Mesendoderm (in vitro differentiated cells): ENCODE results near the gene PDHA1.

Experiments used
- DNase-seq: peaks from one replicate; pipeline ENCODE4 v3.0.0; 2013
- H2AK5ac ChIP-seq: 2 replicates; pipeline ENCODE4 v1.6.1; 2013; ENCODE audit warnings: low read length, inconsistent platforms
- H2BK120ac ChIP-seq: 2 replicates; pipeline ENCODE4 v1.6.1; 2013; ENCODE audit warnings: low read depth, mild to moderate bottlenecking, low read length, moderate library complexity, mixed read lengths
- H2BK15ac ChIP-seq: replicated peaks from 2 replicates; pipeline ENCODE4 v1.6.1; 2013; ENCODE audit warnings: low read depth, mild to moderate bottlenecking, moderate library complexity
- H2BK5ac ChIP-seq: 2 replicates; pipeline ENCODE4 v1.6.1; 2013; ENCODE audit warnings: low read length, inconsistent platforms
- H3K18ac ChIP-seq: 2 replicates; pipeline ENCODE4 v1.6.1; 2013; ENCODE audit warnings: mild to moderate bottlenecking, low read length, mixed read lengths
- H3K23ac ChIP-seq: one replicate; pipeline ENCODE4 v1.6.1; 2013; ENCODE audit warnings: low read length
- H3K27ac ChIP-seq: 2 replicates; pipeline ENCODE4 v1.5.1; 2013; ENCODE audit warnings: low read depth, mild to moderate bottlenecking, inconsistent platforms, low read length, moderate library complexity
- H3K27me3 ChIP-seq: 2 replicates; pipeline ENCODE4 v1.6.1; 2013; ENCODE audit warnings: low read length, control low read depth, mild to moderate bottlenecking, inconsistent platforms; ENCODE audit not compliant: insufficient read depth, poor library complexity
- H3K36me3 ChIP-seq: 2 replicates; pipeline ENCODE4 v1.6.1; 2013; ENCODE audit warnings: low read length, inconsistent platforms; ENCODE audit not compliant: control insufficient read depth, insufficient read depth
- H3K4ac ChIP-seq: one replicate; pipeline ENCODE4 v1.6.1; 2013; ENCODE audit warnings: low read depth, mild to moderate bottlenecking, low read length, moderate library complexity
- H3K4me1 ChIP-seq: 2 replicates; pipeline ENCODE4 v1.6.1; 2013; ENCODE audit warnings: low read depth, low read length, inconsistent platforms; ENCODE audit not compliant: control insufficient read depth
- H3K4me2 ChIP-seq: 2 replicates; pipeline ENCODE4 v1.6.1; 2013; ENCODE audit warnings: low read length
- H3K4me3 ChIP-seq: 2 replicates; pipeline ENCODE4 v1.5.1; 2013; ENCODE audit warnings: mild to moderate bottlenecking, low read length
- H3K56ac ChIP-seq: one replicate; pipeline ENCODE4 v1.6.1; 2013; ENCODE audit warnings: low read length
- H3K79me1 ChIP-seq: 2 replicates; pipeline ENCODE4 v1.6.1; 2013; ENCODE audit warnings: low read length, inconsistent platforms
- H3K79me2 ChIP-seq: 2 replicates; pipeline ENCODE4 v1.6.1; 2013; ENCODE audit warnings: mild to moderate bottlenecking, low read length; ENCODE audit not compliant: control insufficient read depth, insufficient read depth
- H3K9ac ChIP-seq: 2 replicates; pipeline ENCODE4 v1.6.1; 2013; ENCODE audit warnings: low read length, inconsistent platforms
- H4K5ac ChIP-seq: one replicate; pipeline ENCODE4 v1.6.1; 2013; ENCODE audit warnings: low read length
- H4K8ac ChIP-seq: one replicate; pipeline ENCODE4 v1.6.1; 2013; ENCODE audit warnings: low read depth, mild to moderate bottlenecking, control low read depth, low read length, moderate library complexity
- WGBS: extraction: QIAGEN DNeasy Blood & Tissue Kit; methylation state at CpG from one replicate; pipeline ENCODE4 v1.1.7; 2013; ENCODE audit warnings: low lambda C conversion rate, missing lambda C conversion rate; ENCODE audit not compliant: insufficient coverage; ENCODE audit errors: extremely low coverage; 5-methylcytosine and 5-hydroxymethylcytosine counted together

The PDHA1 gene

GRCh38 chrX:19334945-19335626 lies 8.6 kb upstream of the PDHA1 start:
- no CpG with 5 or more reads among the region's 16 CpGs for WGBS
- Histone ChIP-seq H3K79me1 (no peaks in the 10 kb centered on the region), H3K27me3 (no peaks in the 10 kb centered on the region), H4K8ac (no peak overlapping the region), H3K4me3 (no peak overlapping the region), H3K27ac (no peak overlapping the region), H3K4ac (no peak overlapping the region), H2BK5ac (no peak overlapping the region), H3K4me2 (no peak overlapping the region), H2AK5ac (no peak overlapping the region), H2BK120ac (no peak overlapping the region), H4K5ac (no peak overlapping the region), H2BK15ac (no peak overlapping the region), H3K56ac (no peak overlapping the region), H3K18ac (no peak overlapping the region), H3K9ac (no peak overlapping the region), H3K79me2 (no peaks in the 10 kb centered on the region), H3K4me1 (no peaks in the 10 kb centered on the region), H3K23ac (no peak overlapping the region), H3K36me3 (no peaks in the 10 kb centered on the region)
- peak; percentile 80 for DNase-seq

GRCh38 chrX:19342331-19342906 lies 1.3 kb upstream of the PDHA1 start:
- Histone ChIP-seq H3K4me3 (no peak overlapping the region), H3K27ac (no peak overlapping the region)
- no peak for DNase-seq

GRCh38 chrX:19343085-19343534 lies 617 bp upstream of the PDHA1 start:
- Histone ChIP-seq H4K5ac (no peak overlapping the region), H3K18ac (no peak overlapping the region), H3K27ac (no peak overlapping the region), H3K27me3 (no peaks in the 10 kb centered on the region), H2BK120ac (no peak overlapping the region), H3K4me1 (no peaks in the 10 kb centered on the region), H3K23ac (no peak overlapping the region), H4K8ac (no peak overlapping the region), H2BK15ac (no peak overlapping the region), H2BK5ac (no peak overlapping the region), H3K79me2 (peaks cover 18% of the 10 kb centered on the region), H3K9ac (peak overlapping the region; percentile 67), H3K56ac (peak overlapping the region; percentile 85), H3K36me3 (no peaks in the 10 kb centered on the region), H3K4me3 (no peak overlapping the region), H3K4me2 (no peak overlapping the region), H3K79me1 (no peaks in the 10 kb centered on the region), H2AK5ac (no peak overlapping the region), H3K4ac (no peak overlapping the region)
- no peak for DNase-seq
- WGBS, result no CpG with 5 or more reads among the region's 11 CpGs

More at GRCh38 chrX:19342331-19342906, 1.3 kb upstream of the PDHA1 start:
- H3K56ac ChIP-seq, result no peak overlapping the region
- no peaks in the 10 kb centered on the region for H3K27me3 ChIP-seq
- H3K9ac ChIP-seq, result no peak overlapping the region
- H3K79me1 ChIP-seq, result no peaks in the 10 kb centered on the region
- H3K4me1 ChIP-seq, result no peaks in the 10 kb centered on the region
- H3K36me3 ChIP-seq, result no peaks in the 10 kb centered on the region
- no peak overlapping the region for H2BK15ac ChIP-seq
- H3K4ac ChIP-seq, result no peak overlapping the region
- H3K79me2 ChIP-seq, result peaks cover 15% of the 10 kb centered on the region
- no peak overlapping the region for H4K5ac ChIP-seq
- no peak overlapping the region for H3K4me2 ChIP-seq
- no peak overlapping the region for H2BK5ac ChIP-seq
- no peak overlapping the region for H4K8ac ChIP-seq
- no peak overlapping the region for H2AK5ac ChIP-seq
- H2BK120ac ChIP-seq, result no peak overlapping the region
- H3K18ac ChIP-seq, result no peak overlapping the region
- no peak overlapping the region for H3K23ac ChIP-seq
- WGBS, result no CpG with 5 or more reads among the region's 6 CpGs

GRCh38 chrX:19344661-19345060 lies 934 bp downstream of the PDHA1 start:
- H3K4me2 ChIP-seq, result peak overlapping the region; percentile 46
- H2BK15ac ChIP-seq, result no peak overlapping the region
- no CpG with 5 or more reads among the region's 10 CpGs for WGBS

GRCh38 chrX:19347916-19348315 lies 4.2 kb downstream of the PDHA1 start:
- Histone ChIP-seq H3K4ac (no peak overlapping the region), H4K5ac (no peak overlapping the region), H3K4me3 (no peak overlapping the region), H2BK120ac (no peak overlapping the region), H3K27ac (no peak overlapping the region), H3K56ac (no peak overlapping the region), H3K27me3 (no peaks in the 10 kb centered on the region), H3K18ac (no peak overlapping the region), H3K9ac (no peak overlapping the region), H3K79me1 (no peaks in the 10 kb centered on the region), H3K36me3 (no peaks in the 10 kb centered on the region), H2AK5ac (no peak overlapping the region), H2BK5ac (no peak overlapping the region), H3K4me1 (no peaks in the 10 kb centered on the region), H2BK15ac (no peak overlapping the region), H3K79me2 (peaks cover 18% of the 10 kb centered on the region), H3K4me2 (no peak overlapping the region), H3K23ac (no peak overlapping the region), H4K8ac (no peak overlapping the region)
- DNase-seq, result no peak
- no CpG with 5 or more reads among the region's 3 CpGs for WGBS

More at GRCh38 chrX:19344661-19345060, 934 bp downstream of the PDHA1 start:
- H3K4me3 ChIP-seq, result no peak overlapping the region
- peaks cover 18% of the 10 kb centered on the region for H3K79me2 ChIP-seq
- no peak overlapping the region for H3K56ac ChIP-seq
- no peaks in the 10 kb centered on the region for H3K79me1 ChIP-seq
- DNase-seq, result no peak
- no peak overlapping the region for H3K4ac ChIP-seq
- H3K4me1 ChIP-seq, result no peaks in the 10 kb centered on the region
- no peaks in the 10 kb centered on the region for H3K27me3 ChIP-seq
- H3K18ac ChIP-seq, result no peak overlapping the region
- H3K9ac ChIP-seq, result peak overlapping the region; percentile 29
- no peak overlapping the region for H4K8ac ChIP-seq
- H4K5ac ChIP-seq, result no peak overlapping the region
- no peak overlapping the region for H3K27ac ChIP-seq
- no peak overlapping the region for H3K23ac ChIP-seq
- H2AK5ac ChIP-seq, result no peak overlapping the region
- no peak overlapping the region for H2BK120ac ChIP-seq
- H2BK5ac ChIP-seq, result no peak overlapping the region
- H3K36me3 ChIP-seq, result no peaks in the 10 kb centered on the region
